ENCODE data around the gene CEBPB. TPM values are rescaled to one million over a fixed set of nuclear protein-coding genes. Genes with fewer than 3 reads are reported as not detected.

Gene CEBPB
- total RNA-seq, 2 donors from 2014 or later, result 32.0 to 34.0 TPM

DNA sequence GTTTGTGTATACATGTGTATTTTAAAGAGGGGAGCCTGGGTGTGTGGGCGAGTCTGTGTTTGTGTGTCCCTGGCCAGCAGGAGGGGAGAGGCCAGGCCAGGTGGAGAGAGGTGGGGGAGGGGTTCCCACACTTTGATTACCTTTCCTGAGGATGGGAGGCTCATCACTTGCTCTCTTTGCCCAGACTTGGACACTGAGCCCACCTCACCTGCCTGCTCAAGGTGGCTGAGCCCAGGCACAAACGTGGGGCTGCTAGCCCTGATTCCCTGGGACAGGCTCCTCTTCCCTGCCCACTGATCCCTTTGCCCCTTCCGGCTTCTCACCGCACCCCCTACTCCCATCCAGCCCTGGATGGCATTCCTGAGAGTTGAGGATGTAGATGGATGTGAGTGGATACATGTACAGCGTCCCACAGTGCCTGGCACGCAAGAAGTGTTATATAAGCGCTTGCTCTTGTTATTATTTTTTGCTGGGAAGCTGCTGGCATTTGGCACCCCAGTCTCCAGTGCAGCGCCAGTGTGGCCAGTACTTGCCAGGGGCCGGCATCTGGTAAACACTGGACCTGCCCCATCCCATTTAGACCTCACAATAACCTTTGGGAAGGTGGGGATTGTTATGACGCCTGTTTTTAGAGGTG lies 2.7 kb downstream of the CEBPB start:
- Histone ChIP-seq H3K4me1 (no peaks in the 10 kb centered on the region), H3K27me3 (no peaks in the 10 kb centered on the region), H3K4me3 (peak overlapping the region; percentile 85), H3K36me3 (no peaks in the 10 kb centered on the region), H3K9me3 (no peaks in the 10 kb centered on the region), H3K9ac (ENCODE audit: low read depth in 2 of 2, low read length in 2 of 2) (peak overlapping the region; percentile 75 to 86), H3K27ac (peak overlapping the region; percentile 99)
- TF ChIP-seq, protein P1, sequence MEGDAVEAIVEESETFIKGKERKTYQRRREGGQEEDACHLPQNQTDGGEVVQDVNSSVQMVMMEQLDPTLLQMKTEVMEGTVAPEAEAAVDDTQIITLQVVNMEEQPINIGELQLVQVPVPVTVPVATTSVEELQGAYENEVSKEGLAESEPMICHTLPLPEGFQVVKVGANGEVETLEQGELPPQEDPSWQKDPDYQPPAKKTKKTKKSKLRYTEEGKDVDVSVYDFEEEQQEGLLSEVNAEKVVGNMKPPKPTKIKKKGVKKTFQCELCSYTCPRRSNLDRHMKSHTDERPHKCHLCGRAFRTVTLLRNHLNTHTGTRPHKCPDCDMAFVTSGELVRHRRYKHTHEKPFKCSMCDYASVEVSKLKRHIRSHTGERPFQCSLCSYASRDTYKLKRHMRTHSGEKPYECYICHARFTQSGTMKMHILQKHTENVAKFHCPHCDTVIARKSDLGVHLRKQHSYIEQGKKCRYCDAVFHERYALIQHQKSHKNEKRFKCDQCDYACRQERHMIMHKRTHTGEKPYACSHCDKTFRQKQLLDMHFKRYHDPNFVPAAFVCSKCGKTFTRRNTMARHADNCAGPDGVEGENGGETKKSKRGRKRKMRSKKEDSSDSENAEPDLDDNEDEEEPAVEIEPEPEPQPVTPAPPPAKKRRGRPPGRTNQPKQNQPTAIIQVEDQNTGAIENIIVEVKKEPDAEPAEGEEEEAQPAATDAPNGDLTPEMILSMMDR (IDR thresholded peaks at IDR 0.05), result no peak
- intact Hi-C loops (cut with DNase I), result loop anchor here (10.0 kb wide), 1 partner anchor 161 kb away; no protein-coding TSS in a partner anchor
- DNase-seq, result no peak

DNA sequence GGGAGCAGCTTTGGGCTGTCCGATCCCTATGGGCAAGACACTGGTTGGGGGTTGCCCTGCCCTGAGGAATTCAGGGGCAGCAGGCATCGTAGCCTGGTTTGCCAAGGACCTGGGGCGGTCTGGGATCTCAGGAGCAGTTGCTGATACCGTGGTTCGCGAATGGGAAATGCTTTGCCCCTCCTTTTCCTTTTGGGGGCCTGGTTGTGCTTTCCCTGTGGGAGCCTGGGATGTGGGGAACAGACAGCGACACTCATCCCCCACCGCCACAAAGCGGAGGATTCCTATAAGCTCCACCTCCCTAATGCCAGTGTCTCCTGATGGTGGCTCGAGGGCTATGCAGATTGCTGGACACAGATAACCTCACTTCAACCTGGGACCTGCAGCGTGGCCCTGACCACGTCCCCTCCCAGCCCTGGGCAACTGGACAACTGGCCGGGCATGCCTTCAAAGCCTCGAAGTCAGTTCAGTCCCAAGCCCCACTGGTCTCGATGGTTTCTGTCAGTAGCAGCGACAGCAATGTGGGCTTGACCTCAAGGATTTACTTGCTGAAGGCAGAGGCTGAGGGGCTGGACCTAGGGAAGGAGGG lies 3.3 kb downstream of the CEBPB start:
- DNase-seq, result no peak
- Histone ChIP-seq H3K4me3 (peak overlapping the region; percentile 85), H3K4me1 (no peaks in the 10 kb centered on the region), H3K9ac (ENCODE audit: low read depth in 2 of 2, low read length in 2 of 2) (peak overlapping the region; percentile 75 to 86), H3K27ac (peak overlapping the region; percentile 99), H3K9me3 (no peaks in the 10 kb centered on the region), H3K36me3 (no peaks in the 10 kb centered on the region), H3K27me3 (no peaks in the 10 kb centered on the region)
- intact Hi-C loops (cut with DNase I), result loop anchor here (10.0 kb wide), 1 partner anchor 161 kb away; no protein-coding TSS in a partner anchor
- TF ChIP-seq, protein P1 (IDR thresholded peaks at IDR 0.05), result no peak

DNA sequence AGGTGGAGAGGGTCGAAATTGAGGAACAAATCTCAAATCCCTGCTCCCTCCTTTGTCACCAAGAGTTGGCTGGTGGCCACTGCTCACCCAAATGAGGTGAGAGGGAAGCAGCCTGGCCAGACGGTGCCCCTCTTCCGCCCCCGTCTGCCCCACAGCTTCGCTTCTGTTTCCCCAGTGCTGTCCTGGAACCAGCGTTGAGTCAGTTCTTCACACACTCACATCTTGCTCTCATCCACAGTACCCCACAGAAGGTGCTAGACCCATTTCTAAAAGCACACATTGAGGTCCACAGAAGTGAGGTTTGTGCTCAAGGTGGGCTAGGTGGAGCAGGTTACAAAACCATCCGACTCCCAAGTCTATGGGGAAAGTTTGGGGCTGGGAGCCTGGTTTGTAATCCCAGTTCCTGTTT lies 3.8 kb downstream of the CEBPB start:
- no peaks in the 10 kb centered on the region for H3K4me1 ChIP-seq
- no peak for DNase-seq
- no peaks in the 10 kb centered on the region for H3K9me3 ChIP-seq
- TF ChIP-seq, protein P1 (IDR thresholded peaks at IDR 0.05), result no peak
- peak overlapping the region; percentile 99 for H3K27ac ChIP-seq
- intact Hi-C loops (cut with DNase I), result loop anchor here (10.0 kb wide), 1 partner anchor 160 kb away; no protein-coding TSS in a partner anchor
- peak overlapping the region; percentile 75 to 86 for H3K9ac ChIP-seq (ENCODE audit: low read depth in 2 of 2, low read length in 2 of 2)
- H3K4me3 ChIP-seq, result no peak overlapping the region
- H3K36me3 ChIP-seq, result no peaks in the 10 kb centered on the region
- H3K27me3 ChIP-seq, result no peaks in the 10 kb centered on the region

DNA sequence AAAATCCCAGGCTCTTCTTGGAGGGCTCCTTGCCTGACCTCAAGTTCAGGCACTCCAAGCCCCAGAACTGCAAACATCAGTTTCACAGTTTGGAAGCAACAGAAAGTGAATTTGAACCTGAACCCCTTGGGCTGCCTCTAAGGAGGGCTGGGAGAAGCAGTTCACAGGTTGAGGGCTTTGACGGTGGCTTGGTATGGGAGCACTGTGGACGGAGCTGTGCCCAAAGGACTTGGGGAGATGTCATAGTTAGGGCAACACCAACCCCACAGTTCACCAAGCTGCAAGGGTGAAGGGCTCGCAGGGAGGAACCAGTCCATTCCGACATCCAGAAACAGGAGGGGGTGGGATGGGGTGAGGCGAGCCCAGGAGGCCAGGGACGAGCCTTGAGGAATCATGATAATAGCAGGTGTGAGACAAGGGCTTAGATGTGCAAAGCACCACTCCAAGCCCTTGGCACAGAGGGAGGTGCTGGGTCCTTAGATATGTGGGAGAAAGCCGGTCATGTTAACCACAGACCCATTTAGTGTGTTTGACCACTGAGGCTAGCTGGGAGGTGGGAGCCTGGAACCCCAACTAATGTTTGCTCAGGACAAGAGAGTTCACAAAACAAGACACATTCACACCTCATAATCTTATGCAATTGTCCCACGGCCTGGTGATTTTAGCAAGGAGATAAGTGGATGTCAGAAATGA lies 4.3 kb downstream of the CEBPB start:
- DNase-seq, result no peak
- H3K27me3 ChIP-seq, result no peaks in the 10 kb centered on the region
- H3K9ac ChIP-seq (ENCODE audit: low read depth in 2 of 2, low read length in 2 of 2), result peak overlapping the region; percentile 37 to 86
- H3K36me3 ChIP-seq, result no peaks in the 10 kb centered on the region
- H3K9me3 ChIP-seq, result no peaks in the 10 kb centered on the region
- H3K27ac ChIP-seq, result peak overlapping the region; percentile 99
- intact Hi-C loops (cut with DNase I), result loop anchor here (10.0 kb wide), 1 partner anchor 160 kb away; no protein-coding TSS in a partner anchor
- H3K4me3 ChIP-seq, result no peak overlapping the region
- no peaks in the 10 kb centered on the region for H3K4me1 ChIP-seq
- TF ChIP-seq, protein P1 (IDR thresholded peaks at IDR 0.05), result no peak

DNA sequence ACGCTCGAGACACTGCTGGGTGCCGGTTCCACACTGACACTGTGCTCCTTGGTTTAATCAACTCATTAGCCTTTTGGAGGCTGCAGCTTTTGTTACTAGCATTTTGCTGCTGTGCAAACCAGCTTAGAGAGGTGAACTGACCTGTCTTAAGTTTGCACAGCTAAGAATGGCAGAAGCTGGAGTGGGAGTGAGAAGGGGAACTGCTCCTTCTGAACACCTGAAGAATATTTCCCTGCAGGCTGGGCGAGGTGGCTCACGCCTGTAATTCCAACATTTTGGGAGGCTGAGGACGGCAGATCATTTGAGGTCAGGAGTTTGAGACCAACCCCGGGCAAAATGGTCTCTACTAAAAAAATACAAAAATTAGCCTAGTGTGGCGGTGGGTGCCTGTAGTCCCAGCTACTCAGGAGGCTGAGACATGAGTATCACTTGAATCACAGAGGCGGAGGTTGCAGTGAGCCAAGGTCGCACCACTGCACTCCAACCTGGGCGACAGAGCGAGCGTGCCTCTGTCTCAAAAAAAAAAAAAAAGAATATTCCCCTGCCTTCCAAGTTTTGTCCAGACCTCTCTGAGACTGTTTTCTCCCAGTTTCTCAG lies 5.0 kb downstream of the CEBPB start:
- no peaks in the 10 kb centered on the region for H3K36me3 ChIP-seq
- H3K4me1 ChIP-seq, result no peaks in the 10 kb centered on the region
- no peak overlapping the region for H3K4me3 ChIP-seq
- H3K9me3 ChIP-seq, result no peaks in the 10 kb centered on the region
- H3K9ac ChIP-seq (ENCODE audit: low read depth in 2 of 2, low read length in 2 of 2), result no peak overlapping the region
- no peak overlapping the region for H3K27ac ChIP-seq
- intact Hi-C loops (cut with DNase I), result loop anchor here (10.0 kb wide), 1 partner anchor 159 kb away; no protein-coding TSS in a partner anchor
- no peak for DNase-seq
- TF ChIP-seq, protein P1 (IDR thresholded peaks at IDR 0.05), result no peak
- H3K27me3 ChIP-seq, result no peaks in the 10 kb centered on the region
